Kidney (tissue), 14 donors: Measurements from ENCODE around the gene AGBL1. TPM values are rescaled to one million over a fixed set of nuclear protein-coding genes. Genes with fewer than 3 reads are reported as not detected.

Experiments used
- DNase-seq, 5 donors: peaks; one replicate each; pipeline ENCODE4 v3.0.0-alpha.2; 2013 to 2020
- FAIRE-seq: peaks from 2 replicates; lab custom pipeline; 2012; peaks lifted over from hg19 to GRCh38; lab: Jason Lieb, UNC
- H3K27ac ChIP-seq, 2 donors: one replicate each; pipeline ENCODE4 v1.7.0; 2013; ENCODE audit warnings: low read depth in 2 of 2, low read length in 2 of 2, inconsistent platforms in 1 of 2
- H3K27me3 ChIP-seq: one replicate; pipeline ENCODE4 v1.7.1; 2013; ENCODE audit warnings: low read length, inconsistent platforms; ENCODE audit not compliant: control insufficient read depth, insufficient read depth
- H3K36me3 ChIP-seq, 3 donors: one replicate each; pipeline versions ENCODE4 v1.7.0 to v1.7.1; 2013; ENCODE audit warnings: low read length in 3 of 3, control low read depth in 1 of 3, inconsistent platforms in 1 of 3; ENCODE audit not compliant: insufficient read depth in 3 of 3, control insufficient read depth in 2 of 3
- H3K4me1 ChIP-seq, 3 donors: one replicate each; pipeline versions ENCODE4 v1.7.0 to v1.7.1; 2013; ENCODE audit warnings: low read length in 3 of 3, inconsistent platforms in 1 of 3, low read depth in 1 of 3; ENCODE audit not compliant: control insufficient read depth in 2 of 3, insufficient read depth in 2 of 3
- H3K4me3 ChIP-seq, 3 donors: one replicate each; pipeline versions ENCODE4 v1.7.0 to v1.8.1; 2013; ENCODE audit warnings: low read length in 3 of 3, control low read depth in 1 of 3, inconsistent platforms in 1 of 3
- H3K9ac ChIP-seq, 3 donors: one replicate each; pipeline versions ENCODE4 v1.7.0 to v1.7.1; 2013; ENCODE audit warnings: low read length in 3 of 3, control low read depth in 1 of 3, inconsistent platforms in 1 of 3
- H3K9me3 ChIP-seq, 3 donors: one replicate each; pipeline versions ENCODE4 v1.7.0 to v1.7.1; 2013; ENCODE audit warnings: low read length in 3 of 3, control low read depth in 1 of 3, inconsistent platforms in 1 of 3; ENCODE audit not compliant: control insufficient read depth in 2 of 3, insufficient read depth in 1 of 3
- CTCF ChIP-seq: IDR thresholded peaks from 3 replicates; pipeline ENCODE4 v1.5.1; 2012; ENCODE audit warnings: mild to moderate bottlenecking, moderate library complexity, borderline replicate concordance; ENCODE audit not compliant: insufficient read depth; ENCODE audit errors: extremely low read depth
- intact Hi-C: fragments of 100-400 bp; cut with DNase I; formaldehyde crosslinking; loops from one replicate; pipeline ENCODE4 v1.11.1; 2022
- polyA plus RNA-seq: library from polyadenylated mRNA; stranded (reverse); fragments of 350-450 nt; fragmentation: Illumina TruSeq; extraction: RNeasy Lipid Tissue Mini Kit (QIAGEN cat#74804); gene quantifications from one replicate; pipeline ENCODE4 v1.2.3, GENCODE V29; 2014; ENCODE audit warnings: low read depth, low replicate concordance; ENCODE audit not compliant: insufficient read depth
- total RNA-seq: library from RNA; stranded (reverse); fragmentation: NEBNext Ultra II Directional; extraction: Animal tissue kit (Norgen Biotek cat#: 25700); gene quantifications from one replicate; pipeline ENCODE4 v1.2.1, GENCODE V29; 2021
- donor health status: control.
- donor health status: control.
- donor health status: control.
- donor health status: control.
- donor health status: control.
- donor health status: DM: yes; HTN: yes; CAD: no.
- donor health status: Normal renal cell carcinoma (clear cell type).

The AGBL1 gene
- total and polyA plus RNA-seq, 2 donors from 2014 or later, result not detected

- Histone ChIP-seq H3K4me1 (no peaks in the 10 kb centered on the region), H3K36me3 (no peaks in the 10 kb centered on the region), H3K4me3 (no peak overlapping the region), H3K9me3 (no peaks in the 10 kb centered on the region), H3K9ac (no peak overlapping the region), H3K27ac (no peak overlapping the region), H3K27me3 (no peaks in the 10 kb centered on the region)
- DNase-seq, result no peak
- no peak for FAIRE-seq
- TF ChIP-seq CTCF, result no peak
- intact Hi-C loops, result no loop called here
Measured at GRCh38 chr15:86773736-86774135, 694.1 kb downstream of the AGBL1 start.

GRCh38 chr15:86776145-86776544, 696.5 kb downstream of the AGBL1 start:
- Histone ChIP-seq H3K9me3 (no peaks in the 10 kb centered on the region), H3K27me3 (no peaks in the 10 kb centered on the region), H3K9ac (no peak overlapping the region), H3K4me1 (no peaks in the 10 kb centered on the region), H3K27ac (no peak overlapping the region), H3K4me3 (no peak overlapping the region), H3K36me3 (no peaks in the 10 kb centered on the region)
- DNase-seq, result no peak
- no peak for FAIRE-seq
- intact Hi-C loops, result no loop called here
- no peak for TF ChIP-seq CTCF

DNA sequence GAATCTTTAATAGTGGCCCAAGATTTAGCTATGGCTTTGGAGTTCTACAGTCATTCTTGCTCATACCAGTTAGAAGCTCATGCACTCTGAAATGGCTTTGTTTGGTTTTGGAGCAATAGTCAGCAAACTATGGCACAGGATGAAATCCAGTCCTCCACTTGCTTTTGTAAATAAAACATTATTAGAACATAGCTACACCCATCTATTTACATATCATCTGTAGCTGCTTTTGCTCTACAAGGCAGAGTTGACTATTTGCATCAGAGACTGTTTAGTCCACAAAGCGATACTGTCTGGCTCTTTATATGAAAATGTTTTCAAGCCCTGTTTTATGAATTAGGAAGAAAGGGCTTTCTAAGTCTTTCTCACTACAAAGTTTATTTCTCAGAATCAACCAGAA, 716.9 kb downstream of the AGBL1 start:
- Histone ChIP-seq H3K36me3 (no peaks in the 10 kb centered on the region), H3K27me3 (no peaks in the 10 kb centered on the region), H3K9ac (no peak overlapping the region), H3K9me3 (no peaks in the 10 kb centered on the region), H3K4me1 (no peaks in the 10 kb centered on the region), H3K4me3 (no peak overlapping the region), H3K27ac (no peak overlapping the region)
- no peak for DNase-seq
- intact Hi-C loops, result no loop called here
- TF ChIP-seq CTCF, result no peak
- FAIRE-seq, result no peak

- no peak for DNase-seq
- Histone ChIP-seq H3K27me3 (no peaks in the 10 kb centered on the region), H3K27ac (no peak overlapping the region), H3K36me3 (no peaks in the 10 kb centered on the region), H3K4me1 (no peaks in the 10 kb centered on the region), H3K4me3 (no peak overlapping the region), H3K9ac (no peak overlapping the region), H3K9me3 (no peaks in the 10 kb centered on the region)
- intact Hi-C loops, result no loop called here
- FAIRE-seq, result no peak
- TF ChIP-seq CTCF, result no peak
Measured at GRCh38 chr15:86797135-86797534, 717.5 kb downstream of the AGBL1 start.
